DMS153 treated with DMSO at 0.1 percent for 48 hours (cell line): Measurements from ENCODE around the gene P2RX1.

Experiments used
- DNase-seq: peaks from one replicate; lab custom pipeline; 2025; ENCODE audit not compliant: unreplicated experiment; lab: John Stamatoyannopoulos, UW

P2RX1 gene

DNA sequence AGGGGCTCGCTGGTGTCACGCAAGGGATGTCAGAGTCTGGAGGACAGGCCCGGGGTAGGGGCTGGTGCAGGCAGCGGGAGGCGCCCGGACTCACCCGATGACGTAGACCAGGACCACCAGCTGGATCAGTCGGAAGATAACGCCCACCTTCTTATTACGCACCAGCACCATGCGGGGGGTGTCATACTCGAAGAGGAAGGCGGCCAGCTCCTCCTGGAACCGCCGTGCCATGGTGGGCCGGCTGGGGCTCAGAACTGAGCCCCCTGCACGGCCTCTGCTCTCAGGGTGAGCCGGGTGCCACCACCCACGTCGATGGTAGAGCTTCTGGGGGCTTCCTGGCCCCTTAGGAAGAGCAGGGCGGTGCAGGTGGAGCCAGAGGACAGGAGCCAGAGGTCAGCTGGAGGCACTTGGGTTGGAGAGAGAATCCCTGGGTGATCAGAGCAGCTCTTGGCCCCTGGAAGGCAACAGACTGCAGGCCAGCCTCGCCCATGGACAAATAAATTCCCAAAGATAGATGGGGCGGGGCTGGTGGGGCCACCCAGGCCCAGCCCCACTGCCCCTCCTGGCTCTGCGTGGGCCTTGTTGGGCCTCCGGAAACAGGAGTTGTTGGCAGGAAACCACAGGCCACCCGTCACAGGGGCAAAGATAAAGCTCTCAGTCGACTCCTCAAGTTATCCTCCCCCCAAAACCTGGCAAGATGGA, at the start of gene P2RX1:
Gene P2RX1 (minus strand): TSS at position 471 of the 702 bp plus-strand sequence. CDS start 240 bp downstream, at position 231.
- no peak for DNase-seq

DNA sequence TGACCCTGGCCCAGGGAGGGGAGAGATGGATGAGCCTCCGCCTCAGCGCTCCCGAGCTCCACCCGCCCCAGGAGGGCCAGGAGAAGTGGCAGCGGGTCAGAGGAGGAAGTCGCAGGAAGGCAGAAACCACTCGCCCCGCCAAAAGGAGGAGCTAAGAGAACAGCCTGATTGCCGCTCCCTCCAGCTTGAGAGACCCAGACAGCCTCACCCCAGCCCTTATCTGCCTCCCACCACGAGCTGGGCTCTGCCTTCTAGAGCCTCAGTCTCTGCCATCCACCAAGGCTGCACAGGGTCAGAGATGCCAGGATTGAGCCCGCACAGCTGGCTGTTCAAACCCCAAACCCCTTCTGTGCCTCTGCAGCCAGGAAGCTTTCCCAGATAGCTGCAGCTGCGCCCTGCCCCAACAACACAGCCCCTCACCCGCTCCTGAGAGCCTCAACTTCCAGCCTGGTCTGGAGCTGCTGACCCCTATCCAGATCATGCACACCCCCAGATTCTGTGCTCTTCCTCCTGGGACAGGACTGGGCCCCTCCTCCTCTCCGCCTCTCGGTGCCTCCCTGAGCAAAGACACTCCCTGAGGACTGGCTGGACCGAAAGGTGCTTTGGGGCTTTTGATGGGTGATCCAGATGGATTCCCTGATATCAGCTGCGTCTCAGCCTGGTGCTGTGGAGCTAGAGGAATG, 49.0 kb upstream of the P2RX1 start:
- DNase-seq, result no peak

DNA sequence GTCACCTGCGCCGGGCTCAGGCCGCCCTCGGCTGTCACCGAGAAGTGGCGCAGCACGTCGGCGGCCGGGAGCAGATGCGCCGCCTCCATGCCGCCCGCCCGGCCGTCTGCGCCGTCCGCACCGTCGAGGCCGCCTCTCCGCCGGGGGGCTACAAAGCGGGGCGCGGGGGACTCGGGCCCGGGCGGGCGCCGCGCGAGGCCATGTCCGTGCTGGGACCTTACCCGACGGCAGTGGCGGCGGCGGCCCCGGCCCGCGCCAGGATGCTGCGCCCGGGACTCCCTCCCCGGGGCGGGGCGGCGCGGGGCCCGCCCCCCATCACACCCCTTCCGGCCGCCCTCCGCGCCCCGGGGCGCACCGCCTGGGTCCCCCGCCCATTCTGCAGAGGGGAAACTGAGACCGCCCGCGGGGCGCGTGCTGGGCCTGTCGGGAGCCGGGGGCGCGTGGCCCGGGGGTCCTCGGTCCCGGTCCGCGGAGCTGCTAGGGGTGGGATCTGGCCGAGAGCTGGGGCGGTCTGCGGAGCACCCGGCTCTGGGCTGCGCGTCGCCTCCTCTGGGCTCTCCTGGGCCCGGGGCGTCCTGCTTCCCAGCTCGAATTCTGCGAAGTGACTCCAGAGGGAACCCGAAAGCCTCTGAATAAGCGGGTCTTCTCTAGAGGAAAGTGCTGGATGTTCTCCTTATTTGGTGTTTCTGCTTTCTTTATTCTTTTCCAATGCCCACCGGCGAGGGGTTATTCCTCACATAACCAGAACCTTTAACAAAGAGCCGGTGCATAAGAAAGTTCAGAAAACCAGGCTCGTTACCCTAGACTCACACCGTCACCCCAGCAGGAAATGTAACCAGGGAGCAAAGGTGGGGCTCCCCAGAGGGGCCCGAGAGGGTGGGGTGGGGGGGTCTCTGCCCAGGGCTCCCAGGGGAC, 48.2 kb upstream of the P2RX1 start, which contains the start of gene ATP2A3:
Gene ATP2A3 (minus strand): TSS at position 235 of the 915 bp plus-strand sequence. CDS start 146 bp downstream, at position 89.
- no peak for DNase-seq

DNA sequence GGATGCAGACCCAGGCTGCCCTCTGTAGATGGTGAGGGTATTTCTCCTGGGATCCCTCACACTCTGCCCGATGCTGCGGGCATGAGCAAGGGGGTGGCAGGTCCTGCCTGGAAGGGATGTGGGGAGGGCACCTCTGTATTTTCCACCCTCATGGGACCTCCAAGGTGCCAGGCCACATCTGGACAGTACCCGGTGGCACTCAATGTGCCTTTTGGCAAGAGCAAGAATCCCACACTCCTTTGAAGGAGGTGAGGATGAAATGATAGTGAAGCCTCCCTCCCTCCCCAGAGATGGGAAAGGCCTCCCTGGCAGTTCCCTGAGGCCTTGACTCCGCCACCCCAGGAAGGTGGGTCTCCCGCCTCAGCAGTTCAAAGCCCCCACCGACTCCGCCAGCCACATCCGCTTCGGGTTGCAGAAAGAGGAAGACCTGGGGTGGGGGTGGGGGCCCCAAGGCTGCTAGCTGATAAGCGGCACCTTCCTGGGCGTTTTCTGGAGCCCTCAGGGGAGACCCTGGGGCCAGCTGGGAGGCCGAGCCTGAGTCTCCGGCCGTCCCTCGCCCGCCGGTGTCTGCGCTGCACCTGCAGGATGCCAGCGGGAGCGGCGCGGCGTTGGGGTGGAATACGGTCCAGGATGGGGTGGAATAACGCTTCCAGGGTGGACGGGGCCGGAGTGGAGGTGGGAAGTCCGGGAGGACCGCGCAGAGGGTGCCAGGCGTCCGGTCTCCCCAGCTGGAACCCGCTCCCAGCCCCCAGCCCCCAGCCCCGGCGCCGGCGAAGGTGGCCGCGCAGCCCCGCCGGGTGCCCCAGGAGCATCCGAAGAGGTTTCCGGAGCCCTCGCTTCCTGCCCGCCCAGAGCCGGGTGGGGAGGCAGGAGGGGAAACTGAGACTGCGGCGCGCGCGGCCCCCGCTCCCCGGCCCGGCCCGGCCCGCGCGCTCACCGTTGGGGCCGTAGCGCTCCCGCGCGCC, 47.3 kb upstream of the P2RX1 start:
- DNase-seq, result no peak

DNA sequence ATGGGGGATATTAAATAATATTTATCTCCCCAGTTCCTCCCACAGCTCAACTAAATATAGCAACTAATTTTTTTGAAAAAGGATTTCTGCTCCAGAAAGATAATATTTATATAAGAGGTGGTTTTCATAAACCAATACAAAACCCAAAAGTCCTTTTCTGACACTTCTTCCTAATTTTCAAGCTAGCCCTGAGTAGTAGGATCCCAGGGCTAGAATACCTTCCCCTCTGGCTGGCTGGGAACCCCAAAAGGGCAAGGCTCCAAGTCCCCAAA, 46.6 kb upstream of the P2RX1 start:
- DNase-seq, result no peak

DNA sequence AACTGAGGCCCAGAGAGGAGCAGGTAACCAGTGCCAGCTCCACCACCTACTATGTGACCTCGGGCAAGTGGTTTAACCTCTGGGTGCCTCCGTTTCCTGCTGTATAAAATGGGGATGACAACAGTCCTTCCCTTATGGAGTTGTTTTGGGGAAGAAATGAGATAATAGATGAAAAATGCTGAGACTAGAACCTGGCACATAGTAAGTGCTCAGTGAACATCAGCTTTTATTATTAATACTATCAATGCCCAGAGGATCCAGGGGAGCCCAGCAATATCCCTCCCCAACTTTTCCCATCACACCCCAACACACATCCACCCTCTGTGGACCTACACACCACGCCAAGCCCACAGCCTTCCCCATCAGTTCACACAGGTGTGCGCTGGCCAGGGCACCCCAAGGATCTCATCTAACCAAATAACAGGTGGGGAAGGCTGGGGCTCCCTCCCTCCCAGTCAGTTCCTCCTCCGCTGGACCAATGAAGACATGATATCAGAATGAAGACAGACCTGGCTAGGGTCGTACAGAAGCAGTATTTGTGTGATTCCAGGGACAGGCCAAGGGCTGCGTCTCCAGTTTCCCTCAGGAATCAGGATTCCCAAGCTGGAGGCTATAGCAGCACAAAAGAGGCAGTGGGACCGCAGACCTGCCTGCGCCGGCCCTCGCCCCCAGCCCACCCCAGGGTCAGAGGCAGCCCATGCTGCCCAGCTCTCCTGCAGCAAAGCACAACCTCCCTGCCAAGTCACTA, 46.1 kb upstream of the P2RX1 start:
- no peak for DNase-seq

DNA sequence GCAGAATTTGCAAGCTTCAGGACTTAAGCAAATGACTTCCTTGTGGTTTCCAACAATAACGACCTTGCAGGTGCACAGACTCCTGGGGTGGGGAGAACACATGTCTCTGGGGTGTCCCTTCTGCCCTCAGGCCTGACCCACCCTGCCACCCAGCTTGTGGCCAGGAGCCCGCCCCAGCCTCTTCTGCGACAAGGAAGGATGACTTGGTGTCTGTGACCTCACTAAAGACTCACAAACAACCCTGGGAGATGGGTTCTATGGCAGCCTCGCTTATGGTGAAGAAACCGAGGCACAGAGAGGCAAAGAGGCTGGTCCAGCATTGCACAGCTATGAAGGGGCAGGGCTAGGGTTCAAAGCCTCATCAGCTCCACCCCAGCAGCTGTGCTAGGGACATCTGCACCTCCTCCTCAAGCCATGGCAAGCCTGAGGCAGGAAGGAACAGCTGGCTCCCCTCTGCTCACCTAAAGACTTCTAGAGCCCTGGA, 45.3 kb upstream of the P2RX1 start:
- DNase-seq, result no peak

DNA sequence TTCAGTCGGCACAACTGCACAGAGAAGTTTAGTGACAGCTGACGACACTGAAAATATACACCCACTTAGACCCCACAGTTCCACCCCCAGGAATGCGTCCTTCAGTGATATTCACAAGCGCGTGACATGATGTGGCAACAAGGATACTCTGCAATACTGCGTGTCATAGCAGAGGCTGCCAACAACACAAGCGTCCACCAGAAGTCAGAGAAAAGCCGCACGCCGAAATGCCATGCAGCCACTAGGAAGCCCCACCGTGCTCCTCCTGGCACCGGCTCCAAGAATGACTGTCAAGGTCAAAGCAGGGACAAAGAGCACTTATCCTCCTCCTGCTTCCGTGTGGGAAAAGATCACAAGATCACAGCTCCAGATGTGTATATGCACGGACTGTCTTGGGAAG, 44.5 kb upstream of the P2RX1 start:
- DNase-seq, result no peak

DNA sequence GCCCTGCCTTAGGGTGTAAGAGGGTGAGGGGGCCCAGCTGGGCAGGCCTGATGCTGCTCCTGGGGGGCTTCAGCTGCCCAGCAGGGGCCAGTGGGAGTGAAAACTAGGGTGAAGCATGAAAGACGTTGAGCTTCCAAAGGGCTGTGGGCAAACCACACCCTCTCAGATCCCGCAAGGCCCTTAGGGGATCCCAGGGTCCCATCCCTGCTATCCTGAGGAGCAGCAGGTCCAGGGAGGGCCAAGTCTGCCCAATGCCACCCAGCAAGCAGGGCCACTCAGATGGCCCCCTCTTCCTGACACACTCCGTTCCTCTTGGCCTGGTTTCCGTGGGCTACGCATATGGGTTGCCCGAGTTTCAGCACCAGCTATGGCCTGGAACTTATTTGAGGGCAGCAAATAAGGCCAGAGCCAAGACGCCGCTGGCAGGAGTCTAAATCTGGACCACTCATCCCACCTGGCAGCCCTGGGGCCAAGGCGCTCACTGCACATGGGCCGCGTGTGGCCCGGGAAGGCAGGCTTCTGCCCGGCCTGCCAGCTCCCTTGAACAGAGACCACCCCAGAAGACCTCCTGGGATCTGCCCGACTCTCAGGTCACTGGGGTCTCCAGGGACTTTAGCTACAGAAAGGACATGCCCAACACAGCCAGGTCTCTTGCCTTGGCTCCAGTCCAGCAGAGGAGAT, 43.8 kb upstream of the P2RX1 start:
- no peak for DNase-seq

DNA sequence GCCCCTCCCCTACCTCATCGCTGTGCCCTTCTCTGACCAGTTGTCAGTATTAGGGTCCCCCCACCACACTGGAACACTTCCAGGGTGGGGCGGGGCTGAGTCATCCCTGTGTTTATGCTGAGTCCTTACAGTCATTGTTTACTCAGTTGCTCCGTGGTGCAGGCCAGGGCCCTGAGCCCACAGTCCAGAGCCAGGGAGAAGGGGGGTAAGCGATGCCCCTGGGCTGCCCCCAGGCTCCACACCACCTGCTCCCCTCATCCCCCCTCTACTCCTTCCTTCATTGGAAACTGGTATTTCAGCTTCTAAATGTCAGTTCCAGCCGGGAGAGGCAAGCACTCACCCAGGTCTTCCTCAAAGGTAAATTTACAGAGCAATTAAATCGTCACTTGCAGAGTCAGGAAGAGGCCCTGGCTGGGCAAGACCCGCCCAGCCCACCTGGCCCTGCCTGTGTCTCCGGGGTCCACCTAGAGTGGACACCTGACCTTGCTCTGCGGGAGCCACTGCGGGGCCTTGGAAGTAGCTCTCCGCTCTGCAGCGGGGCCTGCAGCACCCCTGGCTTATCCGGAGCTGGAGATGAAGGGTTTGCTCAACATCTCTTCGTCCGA, 43.1 kb upstream of the P2RX1 start:
- peak; percentile 42 for DNase-seq

DNA sequence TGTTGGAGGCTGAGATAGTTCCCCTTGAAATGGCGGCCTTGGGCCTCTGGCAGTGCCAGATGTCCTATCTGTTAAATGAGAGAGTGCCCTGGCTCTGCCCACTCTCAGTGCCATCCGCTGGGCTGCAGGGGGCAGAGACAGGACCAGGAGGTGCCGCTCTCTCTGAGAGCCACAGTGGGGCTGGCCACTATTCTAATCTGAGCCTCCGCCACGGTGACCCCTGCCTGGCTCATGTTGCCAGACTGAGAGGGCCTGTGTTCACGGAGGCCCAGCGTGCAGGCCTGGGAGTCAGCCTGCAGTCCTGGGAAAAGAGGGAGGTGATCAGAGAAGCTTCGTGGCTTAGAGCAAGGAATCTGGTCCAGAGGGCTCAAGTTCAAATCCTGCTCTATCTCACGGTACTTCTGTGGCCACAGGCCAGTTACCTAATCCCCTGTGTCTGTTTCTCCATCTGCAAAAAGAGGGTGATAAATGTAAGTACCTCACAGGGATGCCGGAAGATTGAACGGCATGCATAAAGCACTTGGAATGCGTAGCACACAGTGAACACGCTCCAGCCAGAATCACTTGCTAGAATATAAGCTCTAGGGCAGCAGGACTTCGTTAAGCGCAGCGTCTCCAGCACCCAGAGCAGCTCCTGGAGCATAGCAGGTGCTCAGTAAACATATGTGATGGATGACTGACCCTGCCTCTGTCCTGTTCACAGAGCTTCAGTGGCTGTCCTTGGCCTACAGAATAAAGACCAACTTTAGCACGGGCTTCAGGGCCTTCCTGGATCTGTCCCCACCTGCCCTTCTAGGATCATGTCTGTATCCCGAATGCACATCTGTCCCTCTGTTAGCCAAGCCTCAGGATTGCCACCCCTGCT, 41.7 kb upstream of the P2RX1 start:
- no peak for DNase-seq

DNA sequence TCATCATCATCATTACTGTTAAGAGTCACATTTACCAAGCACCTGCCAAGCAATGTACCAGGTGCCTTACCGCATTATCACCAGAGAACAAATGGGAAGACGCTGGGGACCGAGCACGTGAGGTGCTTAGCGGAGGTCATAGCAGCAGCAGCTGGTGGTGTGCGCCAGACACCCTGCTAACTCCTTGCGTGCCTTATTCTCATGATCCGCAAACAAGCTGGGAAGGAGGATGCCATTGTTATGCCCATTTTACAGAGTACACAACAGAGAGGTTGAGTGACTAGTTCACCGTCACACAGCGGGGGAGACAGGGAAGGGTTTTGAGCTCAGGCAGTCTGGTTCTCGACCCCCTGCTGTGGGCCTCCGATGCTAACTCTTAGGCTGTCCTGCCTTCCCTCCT, 40.7 kb upstream of the P2RX1 start:
- DNase-seq, result no peak

DNA sequence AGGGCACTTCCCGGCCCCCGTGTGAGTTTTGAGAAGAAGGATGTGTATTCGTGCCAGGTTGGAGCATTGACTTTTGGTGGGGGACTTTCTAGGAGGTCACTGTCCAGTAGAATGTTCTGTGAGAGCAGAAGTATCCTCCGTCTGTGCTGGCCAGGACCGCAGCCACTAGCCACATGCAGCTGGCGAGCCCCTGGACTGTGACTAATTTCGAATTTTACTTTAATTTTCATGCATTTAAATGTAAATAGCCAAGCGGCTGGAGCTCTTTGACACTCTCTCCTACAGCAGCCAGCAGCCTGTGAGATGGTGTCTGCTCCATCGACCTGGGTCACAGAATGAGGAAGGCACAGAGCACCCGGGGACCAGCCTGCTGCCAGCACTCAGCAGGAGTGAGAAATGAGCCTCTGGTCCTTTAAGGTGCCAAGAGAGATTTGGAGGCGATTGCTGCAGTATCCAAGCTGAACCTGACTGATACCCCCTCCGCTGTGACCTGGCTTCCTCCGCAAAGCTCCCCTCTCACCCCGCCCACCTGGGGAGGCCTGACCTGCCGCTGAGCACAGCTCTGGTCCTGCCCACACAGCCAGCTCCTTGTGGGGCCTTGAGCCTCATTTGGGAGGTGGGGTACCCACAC, 40.2 kb upstream of the P2RX1 start:
- no peak for DNase-seq

DNA sequence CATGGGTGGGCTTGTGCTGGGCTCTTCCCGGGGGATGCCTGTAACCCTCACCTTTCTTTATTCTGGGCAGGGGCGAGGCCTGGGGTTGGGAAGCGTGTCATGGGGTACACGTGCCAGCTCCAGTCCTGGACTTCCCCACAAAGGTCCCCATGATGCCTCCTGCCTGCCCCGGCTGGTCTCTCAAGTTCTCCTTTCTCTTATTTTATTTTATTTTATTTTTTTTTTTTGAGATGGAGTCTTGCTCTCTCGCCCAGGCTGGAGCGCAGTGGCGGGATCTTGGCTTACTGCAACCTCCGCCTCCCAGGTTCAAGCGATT, 39.4 kb upstream of the P2RX1 start:
- no peak for DNase-seq

DNA sequence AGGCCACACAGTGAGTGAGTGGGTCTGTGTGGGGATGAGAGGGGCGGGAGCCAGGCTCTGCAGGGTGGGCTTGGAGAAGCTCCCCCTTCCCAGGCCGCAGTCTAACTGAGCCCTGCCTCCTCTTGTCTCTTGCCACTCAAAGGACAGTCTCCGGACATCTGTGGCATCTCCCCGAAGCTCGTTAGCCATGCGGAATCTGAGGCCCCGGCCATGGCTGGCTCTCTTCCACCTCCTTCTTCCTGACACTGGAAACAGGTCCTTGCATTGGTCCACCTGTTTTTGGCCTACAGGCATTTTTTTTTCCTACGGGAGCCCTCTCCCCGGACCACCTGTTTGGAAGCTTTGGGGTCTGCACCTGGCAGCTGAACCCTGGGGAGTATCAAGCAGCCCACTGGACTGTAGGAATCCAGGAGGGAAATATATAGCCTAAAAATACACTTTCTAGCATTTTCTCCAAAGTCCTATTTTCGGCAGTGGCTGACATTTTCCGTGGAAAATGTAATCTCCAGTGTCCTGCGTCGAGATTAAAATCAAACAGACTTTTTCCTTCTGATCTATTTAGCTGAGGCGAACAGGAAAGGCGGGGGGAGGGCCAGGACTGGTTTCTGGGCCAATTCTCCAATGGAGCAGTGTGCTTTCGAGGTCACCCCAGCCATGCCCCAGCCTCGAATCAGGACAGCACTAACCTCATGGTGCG, 38.9 kb upstream of the P2RX1 start:
- no peak for DNase-seq

DNA sequence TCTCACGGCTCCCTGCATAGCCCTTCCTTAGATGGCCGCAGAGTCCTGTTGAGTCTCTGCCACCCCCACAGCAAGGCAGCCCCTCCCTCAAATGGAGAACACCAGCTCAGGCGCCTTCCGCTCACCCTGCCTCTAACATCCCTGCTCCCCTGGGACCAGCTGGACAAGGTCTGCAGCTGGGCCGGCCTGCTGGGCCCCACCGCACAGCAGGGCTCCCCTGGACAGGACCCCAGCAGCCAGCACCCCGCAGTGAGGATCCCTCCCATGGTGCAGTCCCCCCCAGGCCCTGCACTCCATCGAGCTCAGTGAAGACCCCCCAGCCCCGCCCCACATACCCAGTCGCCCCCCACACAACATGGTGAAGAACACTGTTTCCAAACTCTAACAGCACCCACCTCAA, 37.8 kb upstream of the P2RX1 start:
- no peak for DNase-seq

DNA sequence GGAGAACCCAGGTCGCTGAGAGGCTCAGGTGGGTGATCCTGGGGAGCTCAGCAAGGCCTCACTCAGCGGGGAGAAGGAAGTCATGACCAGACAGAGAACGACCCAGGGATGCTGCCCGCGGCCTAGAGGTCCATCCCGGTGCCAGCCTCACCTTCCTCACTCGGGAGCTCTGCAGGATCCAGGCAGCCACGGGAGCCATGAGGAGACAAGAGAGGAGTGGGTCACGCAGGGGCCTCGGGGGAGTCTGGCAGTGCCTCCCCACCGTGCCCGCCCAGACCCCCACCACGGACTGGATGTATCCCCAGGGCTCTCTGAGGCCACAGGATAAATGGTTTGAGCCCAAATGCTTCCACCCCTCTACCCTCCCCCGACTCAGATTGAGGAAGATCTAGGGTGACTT, 37.3 kb upstream of the P2RX1 start:
- no peak for DNase-seq
